Measurements from ENCODE around the gene NELL2.

GRCh38 chr12:44859998-44860689, 16.0 kb downstream of the NELL2 start:
- TF ChIP-seq CTCF (IDR thresholded peaks at IDR 0.05) (no peak), POLR2AphosphoS5 (IDR thresholded peaks at IDR 0.05) (no peak)

Measured in esophagus muscularis mucosa (tissue), 3 donors.